ENCODE measurements around the gene GCLM.
"Not testable (repeated sequence)": the region's sequence is repeated elsewhere in the genome, so short reads cannot be mapped to it uniquely, and the experiment has no call there.

GCLM gene, protein sequence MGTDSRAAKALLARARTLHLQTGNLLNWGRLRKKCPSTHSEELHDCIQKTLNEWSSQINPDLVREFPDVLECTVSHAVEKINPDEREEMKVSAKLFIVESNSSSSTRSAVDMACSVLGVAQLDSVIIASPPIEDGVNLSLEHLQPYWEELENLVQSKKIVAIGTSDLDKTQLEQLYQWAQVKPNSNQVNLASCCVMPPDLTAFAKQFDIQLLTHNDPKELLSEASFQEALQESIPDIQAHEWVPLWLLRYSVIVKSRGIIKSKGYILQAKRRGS

GRCh38 chr1:93909146-93910050 is at the start of gene GCLM:
Gene GCLM, minus strand, starts transcription at chr1:93909430. Its CDS starts 267 bp downstream, at chr1:93909163.
- peak; percentile 93 for DNase-seq

GRCh38 chr1:93958726-93959100 is 49.5 kb upstream of the GCLM start:
- no peak for DNase-seq

GRCh38 chr1:93958032-93958725 is 48.9 kb upstream of the GCLM start:
- no peak for DNase-seq

DNA sequence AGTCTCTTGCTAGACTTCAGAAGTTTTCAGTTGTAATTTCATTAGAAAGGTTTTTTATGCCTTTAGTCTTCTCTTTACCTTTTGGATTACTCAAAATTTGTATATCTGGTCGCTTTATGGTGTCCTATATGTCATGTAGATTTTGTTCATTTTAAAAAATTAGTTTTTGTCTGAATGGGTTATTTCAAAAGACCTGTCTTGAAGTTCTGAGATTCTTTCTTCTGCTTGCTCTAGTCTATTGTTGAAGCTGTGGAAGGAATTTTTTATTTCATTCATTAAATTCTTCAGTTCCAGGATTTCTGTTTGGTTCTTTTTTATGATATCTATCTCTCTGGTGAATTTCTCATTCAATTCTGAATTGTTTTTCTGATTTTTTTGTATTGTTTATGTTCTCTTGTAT is 46.5 kb upstream of the GCLM start:
- no peak for DNase-seq

DNA sequence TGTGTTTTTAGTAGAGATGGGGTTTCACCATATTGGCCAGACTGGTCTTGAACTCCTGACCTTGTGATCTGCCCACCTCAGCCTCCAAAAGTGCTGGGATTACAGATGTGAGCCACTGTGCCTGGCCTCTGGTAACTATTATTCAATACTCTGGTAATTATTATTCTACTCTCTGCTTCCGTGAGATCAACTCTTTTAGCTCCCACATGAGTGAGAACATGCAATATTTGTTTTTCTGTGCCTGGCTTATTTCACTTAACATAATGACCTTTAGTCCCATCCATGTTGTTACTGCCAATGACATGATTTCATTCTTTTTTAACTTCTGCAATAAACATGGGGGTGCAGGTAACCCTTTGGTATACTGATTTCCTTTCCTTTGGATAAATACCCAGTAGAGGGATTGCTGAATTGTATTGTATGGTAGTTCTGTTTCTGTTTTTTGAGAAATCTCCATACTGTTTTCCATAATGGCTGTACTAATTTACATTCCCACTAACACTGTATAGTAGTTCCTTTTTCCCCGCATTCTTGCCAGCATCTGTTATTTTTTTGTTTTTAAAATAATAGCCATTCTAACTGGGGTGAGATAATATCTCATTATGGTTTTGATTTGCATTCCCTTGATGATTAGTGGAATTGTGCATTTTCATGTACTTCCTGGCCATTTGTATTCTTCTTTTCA is 37.9 kb upstream of the GCLM start:
- DNase-seq, result not testable (repeated sequence)

DNA sequence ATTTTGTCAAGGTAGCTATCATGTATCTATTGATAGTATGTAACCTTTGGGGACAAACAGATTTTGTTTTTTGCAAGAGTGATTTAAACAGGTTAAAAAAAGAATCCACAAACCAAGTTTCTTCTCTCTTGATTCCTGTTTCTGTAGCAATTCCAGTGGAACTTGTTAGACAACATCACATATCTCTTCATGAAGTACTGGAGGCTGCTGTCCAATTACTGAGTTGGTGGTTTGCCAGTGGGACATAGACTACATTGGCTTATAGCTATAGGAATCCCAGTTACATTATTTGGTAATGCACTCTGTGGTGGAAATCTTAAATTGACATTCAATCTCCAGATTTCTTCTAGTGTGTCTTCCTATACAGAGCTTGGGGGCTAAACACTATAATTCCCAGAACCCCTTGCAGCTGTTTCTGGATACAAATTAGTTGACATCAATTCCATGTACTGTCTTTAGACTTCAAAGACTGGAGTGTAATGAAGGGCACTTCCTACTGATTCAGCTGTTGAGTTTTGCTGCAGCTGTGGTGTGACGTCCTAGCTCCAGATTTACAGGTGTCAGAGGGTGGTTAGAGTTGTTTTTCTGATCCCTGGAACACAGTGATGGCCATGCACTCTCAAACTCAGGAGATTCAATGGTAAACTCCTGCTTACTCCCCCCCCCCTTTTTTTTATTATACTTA is 29.4 kb upstream of the GCLM start:
- DNase-seq, result no peak

DNA sequence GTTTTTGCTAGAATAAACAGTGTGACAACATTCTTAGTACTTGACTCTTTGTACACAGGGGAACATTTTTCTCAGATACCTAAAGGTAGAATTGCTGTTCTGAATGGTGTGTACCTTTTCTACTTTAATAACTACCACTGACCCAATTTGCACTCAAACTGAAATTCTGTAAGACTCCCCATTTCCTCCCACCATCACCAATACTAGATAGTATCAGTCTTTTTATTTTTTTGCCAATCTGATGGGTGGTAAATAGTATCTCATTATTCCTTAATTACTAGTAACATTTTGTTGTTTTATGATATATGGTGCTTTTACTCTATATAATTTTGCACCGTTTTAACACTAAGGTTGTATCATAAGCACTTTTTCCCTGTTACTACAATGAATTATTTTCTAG is 28.8 kb upstream of the GCLM start:
- no peak for DNase-seq

DNA sequence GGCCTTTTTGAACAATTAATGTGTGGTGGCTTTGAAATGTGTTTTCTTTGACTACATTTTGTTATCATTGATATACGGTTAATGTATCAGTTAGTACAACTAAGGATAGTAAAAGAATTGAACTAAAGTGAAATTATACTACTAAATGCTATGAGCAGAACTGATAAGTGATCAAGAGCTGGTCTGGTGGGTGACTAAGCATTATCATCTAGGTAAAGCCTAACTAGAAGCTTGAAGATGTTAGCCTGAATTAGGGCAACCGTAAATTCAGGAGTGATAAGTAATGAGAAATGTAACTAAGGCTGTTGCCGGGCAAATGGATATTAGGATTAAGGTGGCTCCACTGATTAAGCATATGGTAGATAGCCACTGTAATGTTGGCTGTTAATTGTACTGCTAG is 16.0 kb upstream of the GCLM start:
- no peak for DNase-seq

- DNase-seq, result no peak
Observed at GRCh38 chr1:93919780-93920179, 10.6 kb upstream of the GCLM start.

DNA sequence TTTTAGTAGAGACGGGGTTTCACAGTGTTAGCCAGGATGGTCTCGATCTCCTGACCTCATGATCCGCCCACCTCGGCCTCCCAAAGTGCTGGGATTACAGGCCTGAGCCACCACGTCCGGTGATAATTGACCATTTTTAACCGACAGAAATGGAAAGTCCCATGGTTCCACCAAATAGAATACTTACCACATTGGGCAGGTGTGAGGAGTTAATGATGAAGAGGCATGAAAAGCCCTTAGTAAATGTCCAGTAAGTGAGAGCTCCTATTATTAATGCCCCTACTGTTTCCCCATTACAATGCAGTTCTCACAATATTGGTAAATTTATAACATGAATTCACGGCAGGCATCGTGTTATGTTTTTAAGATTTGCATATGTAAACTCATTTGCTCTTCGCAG is 8.1 kb upstream of the GCLM start:
- no peak for DNase-seq

DNA sequence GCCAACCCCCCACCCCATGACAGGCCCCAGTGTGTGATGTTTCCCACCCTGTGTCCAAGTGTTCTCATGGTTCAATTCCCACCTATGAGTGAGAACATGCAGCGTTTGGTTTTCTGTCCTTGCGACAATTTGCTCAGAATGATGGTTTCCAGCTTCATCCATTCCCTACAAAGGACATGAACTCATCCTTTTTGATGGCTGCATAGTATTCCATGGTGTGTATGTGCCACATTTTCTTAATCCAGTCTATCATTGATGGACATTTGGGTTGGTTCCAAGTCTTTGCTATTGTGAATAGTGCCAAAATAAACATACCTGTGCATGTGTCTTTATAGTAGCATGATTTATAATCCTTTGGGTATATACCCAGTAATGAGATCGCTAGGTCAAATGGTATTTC is 1.6 kb upstream of the GCLM start:
- not testable (repeated sequence) for DNase-seq

- no peak for DNase-seq
Observed at GRCh38 chr1:93910305-93910704, 1.1 kb upstream of the GCLM start.

DNA sequence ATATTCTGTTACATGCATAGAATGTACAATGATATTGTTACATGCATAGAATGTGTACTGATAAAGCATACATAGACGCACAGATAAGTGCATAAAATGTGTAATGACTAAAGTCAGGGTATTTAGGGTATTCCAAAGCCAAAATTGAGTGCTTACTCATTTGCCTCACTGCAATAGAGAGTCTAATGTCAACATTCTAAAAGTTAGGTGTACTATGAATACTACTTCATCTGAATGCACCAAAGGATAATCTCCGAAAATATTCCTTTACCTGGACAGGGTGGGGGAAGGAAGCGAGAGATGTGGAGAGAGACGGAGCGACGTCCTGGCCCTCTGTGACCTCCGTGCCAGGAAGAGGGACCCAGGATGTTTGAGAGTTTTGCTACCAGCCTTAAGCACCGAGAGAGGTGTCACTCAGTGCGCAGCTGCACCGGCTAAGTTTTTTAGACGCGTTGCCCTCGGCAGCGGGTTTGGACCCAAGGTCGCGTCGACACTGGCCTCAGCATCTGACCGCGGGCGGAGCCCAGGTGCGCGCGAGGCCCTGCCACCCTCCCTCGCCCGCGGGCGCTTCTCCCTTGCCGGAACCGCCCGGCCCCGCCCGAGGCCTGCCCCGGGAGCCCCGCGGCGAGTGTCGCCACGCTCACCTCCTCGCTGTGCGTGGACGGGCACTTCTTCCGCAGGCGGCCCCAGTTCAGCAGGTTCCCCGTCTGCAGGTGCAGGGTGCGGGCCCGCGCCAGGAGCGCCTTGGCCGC is 660 bp downstream of the GCLM start:
- DNase-seq, result peak; percentile 66

DNA sequence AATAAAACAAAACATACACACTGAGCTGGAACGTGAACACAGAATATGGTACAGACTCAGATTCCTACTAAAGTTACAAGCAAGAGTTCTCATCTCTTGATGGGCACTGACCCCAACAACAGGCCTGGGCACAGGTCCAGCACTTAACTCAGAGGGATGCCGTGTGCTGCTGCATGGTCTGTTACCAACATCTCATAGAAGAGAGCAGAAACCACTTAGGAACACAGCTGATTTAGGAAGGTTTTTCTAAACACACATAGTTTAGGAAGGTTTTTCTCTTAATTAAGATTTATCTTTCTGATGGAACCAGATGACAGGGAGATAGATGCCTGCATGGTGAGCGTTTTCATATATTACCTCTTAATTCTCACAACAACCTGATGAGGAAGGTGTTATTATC is 1.5 kb downstream of the GCLM start:
- DNase-seq, result no peak

- DNase-seq, result no peak
Observed at GRCh38 chr1:93906480-93906879, 2.8 kb downstream of the GCLM start.

- no peak for DNase-seq
Observed at GRCh38 chr1:93905734-93906133, 3.5 kb downstream of the GCLM start.

DNA sequence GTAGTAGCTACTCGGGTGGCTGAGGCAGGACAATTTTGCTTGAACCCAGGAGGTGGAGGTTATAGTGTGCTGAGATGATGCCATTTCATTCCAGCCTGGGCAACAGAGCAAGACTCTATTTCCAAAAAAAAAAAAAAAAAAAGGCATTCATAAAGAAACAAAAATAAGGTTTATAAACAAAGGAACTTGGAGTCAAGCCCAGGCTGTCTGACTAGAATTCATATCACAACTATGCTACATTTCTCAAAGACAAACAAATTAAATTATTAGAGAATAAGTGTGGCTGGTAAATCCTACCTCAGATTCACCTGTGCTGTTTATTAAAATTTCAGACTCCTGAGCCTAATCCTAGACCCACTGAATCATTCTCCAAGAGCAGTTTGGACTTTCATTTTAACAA is 4.2 kb downstream of the GCLM start:
- DNase-seq, result no peak

- no peak for DNase-seq
Observed at GRCh38 chr1:93904228-93904627, 5.0 kb downstream of the GCLM start.

DNA sequence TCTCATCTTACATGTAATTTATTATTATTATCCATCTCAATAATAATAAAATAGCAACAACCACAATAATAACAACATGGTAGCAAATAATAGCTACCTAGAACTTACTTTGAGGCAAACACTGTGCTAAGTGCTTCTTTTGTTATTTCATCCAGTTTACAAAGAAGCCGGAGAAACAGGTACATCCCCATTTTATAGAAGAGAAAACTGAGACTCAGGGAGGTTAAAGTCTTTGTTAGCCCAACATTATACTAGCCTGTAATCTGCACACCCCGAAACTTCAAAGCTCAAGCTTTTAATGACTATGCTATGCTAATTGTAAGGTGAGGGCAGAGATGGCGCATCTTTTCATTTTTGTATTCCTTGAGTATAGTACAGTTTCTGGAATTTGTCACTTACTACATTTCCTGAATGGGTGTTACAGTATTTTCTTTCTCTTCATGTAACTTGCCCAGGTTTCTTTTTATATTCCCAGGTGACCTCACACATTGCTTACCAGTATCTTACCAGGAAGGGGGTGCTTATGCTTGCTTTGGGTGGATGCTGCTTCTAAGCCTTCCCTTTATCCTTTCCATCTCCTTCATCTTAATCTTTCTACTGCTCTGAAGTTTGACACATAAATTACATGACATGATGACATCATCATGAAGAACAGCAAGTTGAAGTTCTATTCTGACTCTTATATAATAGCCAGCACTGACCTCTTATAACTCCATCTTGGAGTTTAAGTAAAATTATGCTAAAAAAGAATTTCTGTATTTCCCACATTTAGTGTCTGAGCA is 8.3 kb downstream of the GCLM start:
- DNase-seq, result no peak

DNA sequence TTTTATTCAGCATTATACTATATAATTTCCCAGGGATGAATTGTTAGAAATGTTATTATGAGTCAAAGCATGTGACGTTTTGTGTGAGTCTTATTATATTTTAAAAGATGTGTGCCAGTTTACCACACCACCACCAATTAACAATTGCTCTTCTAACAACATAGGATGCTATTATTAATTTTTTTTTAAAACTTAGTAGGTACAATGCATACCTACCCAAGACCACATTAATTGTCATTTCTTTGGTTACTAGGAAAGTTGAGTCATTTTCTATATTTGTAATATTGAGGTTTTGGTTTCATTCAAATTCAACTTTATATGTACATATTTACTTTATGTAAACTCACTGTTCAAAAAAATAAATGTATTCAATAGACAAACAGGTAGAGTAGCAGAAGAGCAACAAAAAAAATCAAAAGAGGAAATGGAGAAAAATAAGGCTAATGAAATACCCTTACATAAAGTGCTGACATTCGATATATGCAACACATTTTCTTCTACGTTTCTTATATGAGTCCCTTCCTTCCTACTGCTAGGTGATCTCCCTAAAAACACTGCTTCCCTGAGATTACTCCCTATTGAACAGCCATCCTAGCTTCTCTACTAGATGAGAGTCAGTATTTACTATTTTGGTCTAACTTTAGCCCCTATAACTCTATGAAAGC is 9.6 kb downstream of the GCLM start:
- DNase-seq, result no peak
